Calu3 (cell line): ENCODE results near the gene DPY30. TPM values are rescaled to one million over a fixed set of nuclear protein-coding genes. Genes with fewer than 3 reads are reported as not detected.
"Not testable (repeated sequence)": the region's sequence is repeated elsewhere in the genome, so short reads cannot be mapped to it uniquely, and the experiment has no call there.

Experiments
- BruUV-seq: library from RNA; stranded (reverse); fragments of 400-500 nt; replicated peaks from 2 replicates; lab custom pipeline; 2021; lab: Mats Ljungman, UMichigan
- CTCF ChIA-PET: fragments of 300-600 bp; sonication (Branson Sonifier 250); formaldehyde crosslinking; loops from one replicate; lab custom pipeline; 2022; ENCODE audit warnings: antibody characterized with exemption; lab: Charles Lee
- DNase-seq: peaks from one replicate; pipeline ENCODE4 v3.0.0; 2022
- H3K27ac Mint-ChIP-seq: one replicate; pipeline ENCODE4 v1.8.0; 2022; ENCODE audit warnings: mixed read lengths; ENCODE audit not compliant: unreplicated experiment
- H3K27me3 Mint-ChIP-seq: one replicate; pipeline ENCODE4 v1.8.0; 2022; ENCODE audit warnings: mixed read lengths; ENCODE audit not compliant: unreplicated experiment
- H3K36me3 Mint-ChIP-seq: one replicate; pipeline ENCODE4 v1.8.0; 2022; ENCODE audit warnings: mild to moderate bottlenecking, moderate library complexity, mixed read lengths; ENCODE audit not compliant: insufficient read depth, unreplicated experiment
- H3K4me1 Mint-ChIP-seq: one replicate; pipeline ENCODE4 v1.8.0; 2022; ENCODE audit warnings: mild to moderate bottlenecking, low read depth, mixed read lengths; ENCODE audit not compliant: unreplicated experiment
- H3K4me3 Mint-ChIP-seq: one replicate; pipeline ENCODE4 v1.8.0; 2022; ENCODE audit warnings: mild to moderate bottlenecking, low read depth, moderate library complexity, mixed read lengths; ENCODE audit not compliant: unreplicated experiment
- H3K9me3 Mint-ChIP-seq: one replicate; pipeline ENCODE4 v1.8.0; 2022; ENCODE audit warnings: low read depth, mixed read lengths; ENCODE audit not compliant: unreplicated experiment
- CTCF ChIP-seq: fragments of 200-600 bp; IDR thresholded peaks from one replicate; pipeline ENCODE4 v1.8.0; 2022; ENCODE audit warnings: antibody characterized with exemption; ENCODE audit not compliant: unreplicated experiment
- intact Hi-C: fragments of 100-400 bp; cut with micrococcal nuclease; formaldehyde crosslinking; loops from one replicate; pipeline ENCODE4 v1.10.0; 2022; ENCODE audit not compliant: unreplicated experiment
- total RNA-seq: library from RNA; stranded (reverse); gene quantifications from 2 replicates; pipeline ENCODE4 v1.2.3, GENCODE V29; 2022

Gene DPY30
- total RNA-seq, 1 experiment from 2014 or later, result 106 TPM

DNA sequence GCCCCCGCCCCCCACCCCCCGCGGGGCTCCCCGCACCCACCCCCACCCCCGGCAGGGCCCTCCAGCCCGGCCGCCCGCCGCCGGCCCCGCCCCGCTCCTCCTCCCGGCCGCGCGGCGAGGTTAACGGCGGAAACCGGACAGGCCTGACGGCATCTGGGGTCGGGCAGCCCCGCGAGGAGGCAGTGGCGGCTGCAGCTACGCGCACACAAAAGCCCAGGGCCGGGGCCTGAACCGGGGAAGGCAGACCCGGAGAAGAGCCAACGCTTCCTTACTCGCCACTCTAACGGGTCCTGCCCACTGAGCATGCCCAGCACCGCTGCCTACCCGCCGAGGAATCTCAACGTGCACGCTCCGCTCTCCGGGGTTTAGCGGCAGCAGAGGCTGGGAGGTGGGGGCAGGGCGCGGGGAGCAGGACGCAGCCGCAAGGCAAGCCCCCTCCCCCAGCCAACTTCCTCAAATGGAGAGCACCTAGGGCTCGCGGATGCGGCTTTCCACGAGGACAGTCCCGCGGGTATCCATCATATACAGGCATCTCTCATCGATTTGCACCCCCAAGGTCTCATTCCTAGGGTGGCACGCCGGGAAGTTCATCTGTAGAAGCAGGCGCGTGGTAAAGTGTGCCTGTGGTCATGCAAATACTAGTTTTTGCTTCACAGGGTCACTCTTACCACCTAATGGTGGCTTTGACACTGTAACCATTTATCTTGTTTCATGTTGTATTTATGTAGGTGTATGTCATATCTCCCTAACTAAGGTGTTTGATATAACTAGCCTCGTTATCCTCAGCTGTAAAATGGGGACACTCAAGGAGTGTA is 28.7 kb downstream of the DPY30 start, which contains the start of gene MEMO1:
TSS of gene MEMO1 (minus strand) at position 339 of the 815 bp plus-strand sequence. CDS start 761 bp downstream, outside the sequence.
- CTCF ChIA-PET, result no interaction called here
- intact Hi-C loops, result no loop called here
- H3K4me1 Mint-ChIP-seq, result peaks cover 20% of the 10 kb centered on the region

DNA sequence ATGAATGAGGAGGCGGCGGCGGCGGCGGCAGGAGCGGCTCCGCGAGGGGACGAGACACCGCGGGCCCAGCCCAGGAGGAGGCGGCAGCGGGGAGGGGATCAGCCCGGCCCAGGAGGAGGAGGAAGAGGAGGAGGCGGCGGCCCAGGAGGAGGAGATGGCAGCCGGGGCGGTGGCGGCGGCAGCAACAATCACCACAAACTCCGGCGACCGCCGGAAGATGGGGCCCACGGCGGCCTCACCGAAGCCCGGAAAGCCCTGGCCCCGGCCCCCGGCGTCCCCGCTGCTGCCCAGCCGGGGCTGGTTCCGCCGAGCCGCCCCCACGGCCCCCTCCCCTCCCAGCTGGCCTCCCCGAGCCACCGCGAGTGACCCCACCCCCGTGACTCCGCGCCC is 29.3 kb downstream of the DPY30 start:
- H3K9me3 Mint-ChIP-seq, BruUV-seq, H3K27ac Mint-ChIP-seq, intact Hi-C loops, CTCF ChIA-PET, H3K27me3 Mint-ChIP-seq: not testable (repeated sequence)
- Mint-ChIP-seq H3K4me3 (peak overlapping the region; percentile 87), H3K36me3 (peaks cover 28% of the 10 kb centered on the region), H3K4me1 (peaks cover 26% of the 10 kb centered on the region)
- DNase-seq, result peak; percentile 64

More for the DNA sequence above, 28.7 kb downstream of the DPY30 start, which contains the start of gene MEMO1:
- DNase-seq, result peak; percentile 96
- Mint-ChIP-seq H3K4me3 (peak within 1 kb of the TSS; percentile 87), H3K9me3 (no peaks in the 10 kb centered on the region), H3K27ac (peak within 1 kb of the TSS; percentile 86), H3K36me3 (peaks cover 27% of the 10 kb centered on the region), H3K27me3 (no peaks in the 10 kb centered on the region)
- no peak for TF ChIP-seq CTCF
- BruUV-seq, result no TSS peak

- BruUV-seq, result no TSS peak
- intact Hi-C loops, result loop anchor here (5.0 to 10.0 kb wide), 2 partner anchors 53 to 125 kb away; partner anchors contain the start of gene SPAST
- peaks cover 34% of the 10 kb centered on the region for H3K36me3 Mint-ChIP-seq
- peaks cover 32% of the 10 kb centered on the region for H3K4me1 Mint-ChIP-seq
- H3K27ac Mint-ChIP-seq, result peak overlapping the region; percentile 72
- CTCF ChIA-PET, result interaction anchor here (1.9 kb wide), 1 partner anchor 30 kb away, joined by 8 read pairs; the partner anchor contains the start of gene DPY30
- H3K9me3 Mint-ChIP-seq, result no peaks in the 10 kb centered on the region
- peak overlapping the region; percentile 87 for H3K4me3 Mint-ChIP-seq
- DNase-seq, result peak; percentile 35
- no peaks in the 10 kb centered on the region for H3K27me3 Mint-ChIP-seq
- TF ChIP-seq CTCF, result no peak
Measured at GRCh38 chr2:32009516-32010256, 29.9 kb downstream of the DPY30 start.

DNA sequence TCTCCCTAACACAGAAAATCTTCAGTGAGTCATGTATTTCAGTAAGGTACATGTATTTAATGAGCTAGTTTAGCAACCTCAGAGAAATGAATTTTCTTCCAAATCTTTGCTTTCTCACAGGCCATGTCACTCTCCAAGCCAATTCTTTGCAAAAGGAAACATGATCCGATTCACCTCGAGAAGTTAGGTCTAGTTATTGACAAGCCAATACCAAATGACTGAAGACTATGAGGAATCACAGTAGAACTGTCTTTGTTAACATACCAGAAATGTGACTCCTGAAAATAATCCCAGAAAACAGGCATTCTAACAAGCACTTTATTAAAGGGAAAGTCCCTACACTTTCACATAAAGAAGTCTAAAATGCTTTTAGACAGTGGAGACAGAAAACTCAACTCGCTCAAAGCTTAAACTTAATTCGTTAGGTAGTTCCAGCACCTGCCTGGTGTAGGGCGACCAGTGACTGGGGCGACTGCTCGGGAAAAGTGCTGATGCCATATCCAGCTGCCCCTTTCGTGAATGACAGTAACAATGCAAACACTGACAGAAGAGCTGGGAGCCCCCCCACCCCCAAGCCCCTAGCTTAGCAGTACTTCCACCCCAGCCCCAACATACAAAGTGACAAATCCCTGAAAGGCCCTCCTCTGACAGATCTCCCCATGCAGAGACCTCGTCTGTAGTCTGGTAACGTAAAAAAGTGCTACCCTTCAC is 30.6 kb downstream of the DPY30 start:
- Mint-ChIP-seq H3K4me3 (peak overlapping the region; percentile 87), H3K27ac (peak overlapping the region; percentile 72), H3K36me3 (peaks cover 34% of the 10 kb centered on the region), H3K9me3 (no peaks in the 10 kb centered on the region), H3K27me3 (no peaks in the 10 kb centered on the region), H3K4me1 (peaks cover 34% of the 10 kb centered on the region)
- DNase-seq, result peak; percentile 14
- CTCF ChIA-PET, result interaction anchor here (0.6 to 1.9 kb wide), 2 partner anchors 31 to 744 kb away, joined by 8 to 9 read pairs; partner anchors contain the start of gene DPY30
- TF ChIP-seq CTCF, result no peak
- TSS peak; percentile 42 for BruUV-seq
- intact Hi-C loops, result loop anchor here (5.0 to 10.0 kb wide), 2 partner anchors 53 to 124 kb away; partner anchors contain the start of gene SPAST
